Measurements from ENCODE around the gene FAM131A.

The FAM131A gene

GRCh38 chr3:184337399-184337714 is at the start of gene FAM131A:
Gene FAM131A, plus strand, starts transcription at chr3:184337600. Its CDS starts 31 bp downstream, at chr3:184337631.
- no peak for DNase-seq (ENCODE audit: low read depth in 2 of 2, low spot score in 1 of 2)

- peak in 1 of 2 donors; percentile 27 for DNase-seq (ENCODE audit: low read depth in 2 of 2, low spot score in 1 of 2)
Observed at GRCh38 chr3:184289426-184289938, 47.9 kb upstream of the FAM131A start.

GRCh38 chr3:184290331-184290730 is 47.1 kb upstream of the FAM131A start:
- DNase-seq (ENCODE audit: low read depth in 2 of 2, low spot score in 1 of 2): no peak

DNA sequence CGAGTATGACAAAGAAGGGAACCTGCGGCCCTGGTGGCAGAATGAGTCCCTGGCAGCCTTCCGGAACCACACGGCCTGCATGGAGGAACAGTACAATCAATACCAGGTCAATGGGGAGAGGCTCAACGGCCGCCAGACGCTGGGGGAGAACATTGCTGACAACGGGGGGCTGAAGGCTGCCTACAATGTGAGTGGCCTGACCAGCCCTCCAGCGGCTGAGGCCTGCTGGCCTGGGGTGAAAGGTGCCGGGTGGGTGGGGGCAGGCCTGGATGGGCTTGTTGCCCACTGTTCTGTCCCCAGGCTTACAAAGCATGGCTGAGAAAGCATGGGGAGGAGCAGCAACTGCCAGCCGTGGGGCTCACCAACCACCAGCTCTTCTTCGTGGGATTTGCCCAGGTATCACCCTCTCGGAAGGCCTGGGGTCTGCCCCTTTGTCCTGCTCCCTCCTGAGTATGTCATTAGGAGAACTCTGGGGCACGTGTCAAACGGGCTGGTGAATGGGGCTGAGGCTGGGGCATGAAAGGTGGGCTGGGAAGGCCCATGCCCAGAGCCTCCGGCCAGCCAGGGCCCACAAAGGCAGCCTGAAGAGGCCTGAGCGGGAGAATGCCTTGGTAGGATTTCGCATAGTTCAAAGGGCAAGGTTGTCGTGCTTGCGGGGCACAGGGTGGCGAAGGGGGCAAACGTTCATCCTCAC is 46.2 kb upstream of the FAM131A start:
- no peak for DNase-seq (ENCODE audit: low read depth in 2 of 2, low spot score in 1 of 2)

DNA sequence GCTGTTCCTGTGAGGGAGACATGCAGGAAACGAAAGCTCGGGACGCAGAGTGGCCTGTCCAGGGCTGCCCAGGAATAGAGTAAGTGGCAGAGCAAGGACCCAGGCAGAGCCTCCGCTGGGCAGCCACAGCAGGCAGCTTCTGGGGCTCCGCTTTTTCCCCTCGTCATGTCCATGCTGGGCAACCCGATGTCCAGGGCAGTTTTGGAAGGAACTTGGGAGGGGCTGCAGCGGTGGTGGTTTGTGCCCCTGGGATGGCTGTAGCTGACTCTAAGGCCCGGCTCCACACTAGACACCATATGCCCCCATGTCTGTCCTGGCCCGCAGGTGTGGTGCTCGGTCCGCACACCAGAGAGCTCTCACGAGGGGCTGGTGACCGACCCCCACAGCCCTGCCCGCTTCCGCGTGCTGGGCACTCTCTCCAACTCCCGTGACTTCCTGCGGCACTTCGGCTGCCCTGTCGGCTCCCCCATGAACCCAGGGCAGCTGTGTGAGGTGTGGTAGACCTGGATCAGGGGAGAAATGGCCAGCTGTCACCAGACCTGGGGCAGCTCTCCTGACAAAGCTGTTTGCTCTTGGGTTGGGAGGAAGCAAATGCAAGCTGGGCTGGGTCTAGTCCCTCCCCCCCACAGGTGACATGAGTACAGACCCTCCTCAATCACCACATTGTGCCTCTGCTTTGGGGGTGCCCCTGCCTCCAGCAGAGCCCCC is 45.5 kb upstream of the FAM131A start:
- no peak for DNase-seq (ENCODE audit: low read depth in 2 of 2, low spot score in 1 of 2)

DNA sequence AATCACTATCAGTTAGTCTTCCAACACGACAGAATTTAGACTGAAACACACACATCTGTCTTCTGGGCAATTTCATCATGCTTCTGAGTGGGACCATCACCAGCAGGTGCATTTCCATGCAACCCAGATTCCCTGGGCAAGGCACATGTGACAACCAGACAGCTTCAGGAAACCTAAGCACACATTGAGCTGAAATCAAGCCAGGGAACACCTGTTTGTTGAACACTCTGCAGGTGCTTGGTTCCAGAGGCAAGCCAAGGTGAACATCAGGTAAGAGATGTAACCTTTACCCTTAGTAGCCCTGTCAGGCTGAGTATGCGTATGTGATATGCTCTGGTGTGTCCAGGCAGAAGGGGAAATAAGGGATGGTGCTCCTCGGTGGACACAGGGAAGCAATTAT is 41.6 kb upstream of the FAM131A start:
- no peak for DNase-seq (ENCODE audit: low read depth in 2 of 2, low spot score in 1 of 2)

DNA sequence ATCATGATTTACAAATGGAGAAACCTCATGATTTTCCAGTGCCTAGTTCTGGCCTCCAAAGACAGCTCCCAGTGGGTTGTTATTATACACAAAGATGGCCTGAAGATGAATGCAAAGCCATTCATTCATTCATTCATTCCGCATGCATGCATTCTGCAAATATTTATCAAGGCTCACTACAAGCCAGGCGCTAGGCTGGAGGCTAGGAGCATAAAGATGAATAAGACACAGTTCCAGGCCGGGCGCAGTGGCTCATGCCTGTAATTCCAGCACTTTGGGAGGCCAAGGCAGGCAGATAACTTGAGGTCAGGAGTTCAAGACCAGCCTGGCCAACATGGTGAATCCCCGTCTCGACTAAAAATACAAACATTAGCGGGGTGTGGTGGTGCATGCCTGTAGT is 40.8 kb upstream of the FAM131A start:
- no peak for DNase-seq (ENCODE audit: low read depth in 2 of 2, low spot score in 1 of 2)

- DNase-seq (ENCODE audit: low read depth in 2 of 2, low spot score in 1 of 2): peak; percentile 91 to 97
Observed at GRCh38 chr3:184298759-184299487, 38.5 kb upstream of the FAM131A start, which contains the start of gene PSMD2. Gene PSMD2, plus strand, starts transcription at chr3:184299241. Its CDS starts 26 bp downstream, at chr3:184299267.

- DNase-seq (ENCODE audit: low read depth in 2 of 2, low spot score in 1 of 2): no peak
Observed at GRCh38 chr3:184299488-184300377, 37.7 kb upstream of the FAM131A start.

- no peak for DNase-seq (ENCODE audit: low read depth in 2 of 2, low spot score in 1 of 2)
Observed at GRCh38 chr3:184300378-184300720, 37.1 kb upstream of the FAM131A start.

- no peak for DNase-seq (ENCODE audit: low read depth in 2 of 2, low spot score in 1 of 2)
Observed at GRCh38 chr3:184305577-184305976, 31.8 kb upstream of the FAM131A start.

DNA sequence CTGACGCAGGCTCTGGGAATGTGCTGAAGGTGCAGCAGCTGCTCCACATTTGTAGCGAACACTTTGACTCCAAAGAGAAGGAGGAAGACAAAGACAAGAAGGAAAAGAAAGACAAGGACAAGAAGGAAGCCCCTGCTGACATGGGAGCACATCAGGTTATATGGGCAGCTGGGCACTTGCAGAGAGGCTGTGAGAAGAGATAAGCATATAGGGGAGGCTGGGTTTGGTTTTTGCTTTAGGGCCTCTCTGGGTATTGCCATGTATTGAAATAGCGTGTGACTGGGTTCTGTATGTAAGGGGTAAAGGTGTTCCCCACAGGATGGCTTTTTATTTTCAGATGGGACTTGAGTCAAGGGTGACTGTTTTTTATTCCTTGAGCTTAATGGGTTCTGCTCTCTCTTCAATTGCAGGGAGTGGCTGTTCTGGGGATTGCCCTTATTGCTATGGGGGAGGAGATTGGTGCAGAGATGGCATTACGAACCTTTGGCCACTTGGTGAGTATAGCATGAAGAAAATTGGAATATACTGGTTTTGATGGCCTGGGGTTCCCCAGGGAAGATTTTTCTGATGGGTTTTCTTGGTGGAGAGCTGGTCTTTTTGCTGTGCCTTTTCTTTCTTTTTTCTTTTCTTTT is 30.9 kb upstream of the FAM131A start:
- no peak for DNase-seq (ENCODE audit: low read depth in 2 of 2, low spot score in 1 of 2)

- DNase-seq (ENCODE audit: low read depth in 2 of 2, low spot score in 1 of 2): no peak
Observed at GRCh38 chr3:184307915-184308314, 29.5 kb upstream of the FAM131A start.

- DNase-seq (ENCODE audit: low read depth in 2 of 2, low spot score in 1 of 2): no peak
Observed at GRCh38 chr3:184308744-184309143, 28.7 kb upstream of the FAM131A start.

GRCh38 chr3:184311633-184312032 is 25.8 kb upstream of the FAM131A start:
- no peak for DNase-seq (ENCODE audit: low read depth in 2 of 2, low spot score in 1 of 2)

DNA sequence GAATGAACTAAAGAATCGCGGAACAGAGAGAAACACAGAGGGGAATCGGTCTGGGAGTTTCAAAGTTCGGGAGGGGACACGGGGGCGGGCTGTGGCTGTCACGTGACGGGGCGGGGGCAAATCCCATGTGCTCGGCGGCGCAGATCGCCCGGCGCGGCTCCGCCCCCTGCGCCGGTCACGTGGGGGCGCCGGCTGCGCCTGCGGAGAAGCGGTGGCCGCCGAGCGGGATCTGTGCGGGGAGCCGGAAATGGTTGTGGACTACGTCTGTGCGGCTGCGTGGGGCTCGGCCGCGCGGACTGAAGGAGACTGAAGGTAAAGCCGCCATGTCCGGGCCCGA is 23.1 kb upstream of the FAM131A start, which contains the start of gene EIF4G1:
Gene EIF4G1 (plus strand): TSS at position 244 of the 337 bp plus-strand sequence. CDS start 1,191 bp downstream, outside the sequence.
- peak; percentile 84 to 88 for DNase-seq (ENCODE audit: low read depth in 2 of 2, low spot score in 1 of 2)

GRCh38 chr3:184314700-184315542 is 22.5 kb upstream of the FAM131A start:
- peak in 1 of 2 donors; percentile 45 for DNase-seq (ENCODE audit: low read depth in 2 of 2, low spot score in 1 of 2)

DNA sequence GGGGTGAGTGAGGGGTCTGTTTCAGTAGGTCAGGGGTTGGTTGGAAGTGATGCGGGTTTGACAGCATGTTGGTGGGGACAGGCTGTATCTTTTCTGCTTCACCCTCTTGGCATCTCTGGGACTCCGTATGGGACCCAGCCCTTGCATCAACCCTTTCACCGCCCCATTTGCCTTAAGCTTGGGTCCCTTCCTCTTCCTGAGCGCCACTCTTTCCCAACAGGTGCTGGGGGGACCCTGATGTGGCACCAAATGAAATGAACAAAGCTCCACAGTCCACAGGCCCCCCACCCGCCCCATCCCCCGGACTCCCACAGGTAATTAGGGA is 21.9 kb upstream of the FAM131A start:
- no peak for DNase-seq (ENCODE audit: low read depth in 2 of 2, low spot score in 1 of 2)

GRCh38 chr3:184315871-184316661 is 21.3 kb upstream of the FAM131A start:
- DNase-seq (ENCODE audit: low read depth in 2 of 2, low spot score in 1 of 2): no peak
